Endothelial cell of umbilical vein (primary cell): ENCODE results near the gene SUOX. TPM values are rescaled to one million over a fixed set of nuclear protein-coding genes. Genes with fewer than 3 reads are reported as not detected.

Source experiments
- BruUV-seq: library from RNA; stranded (reverse); fragments of 400-500 nt; replicated peaks from 2 replicates; lab custom pipeline; 2021; lab: Mats Ljungman, UMichigan
- CTCF ChIA-PET: fragments of 300-600, 350-600 bp; sonication (Branson Sonifier 250); formaldehyde crosslinking; loops from one replicate; lab custom pipeline; 2021; ENCODE audit warnings: antibody characterized with exemption, inconsistent platforms; lab: Charles Lee
- POLR2A ChIA-PET: fragments of 300-600, 350-600 bp; sonication (Branson Sonifier 250); formaldehyde crosslinking; loops from one replicate; lab custom pipeline; 2021; ENCODE audit warnings: antibody characterized with exemption, inconsistent platforms; lab: Charles Lee
- DNase-seq: peaks from one replicate; pipeline ENCODE4 v3.0.0-alpha.2; 2011; ENCODE audit warnings: low read depth, low spot score
- FAIRE-seq: peaks from 2 replicates; lab custom pipeline; 2011; peaks lifted over from hg19 to GRCh38; lab: Jason Lieb, UNC
- H2AFZ ChIP-seq: 2 replicates; pipeline ENCODE4 v1.6.0; 2012; ENCODE audit warnings: low read depth, low read length, control low read depth, inconsistent platforms
- H3K27ac ChIP-seq: 2 replicates; pipeline ENCODE4 v1.5.1; 2011; ENCODE audit warnings: low read depth, mild to moderate bottlenecking, control low read depth, low read length, moderate library complexity; ENCODE audit not compliant: insufficient read depth
- H3K27me3 ChIP-seq, 2 experiments: 2 replicates each; pipeline versions ENCODE4 v1.6.0 to v1.6.1; 2011; ENCODE audit warnings: low read length in 2 of 2, mixed read lengths in 1 of 2; ENCODE audit not compliant: control insufficient read depth in 2 of 2, insufficient read depth in 2 of 2
- H3K36me3 ChIP-seq, 2 experiments: 2 replicates in 1 of 2; 3 replicates in 1 of 2; pipeline ENCODE4 v1.5.1; 2011; ENCODE audit warnings: low read length in 2 of 2, mild to moderate bottlenecking in 1 of 2, moderate library complexity in 1 of 2; ENCODE audit not compliant: control insufficient read depth in 2 of 2, insufficient read depth in 2 of 2; ENCODE audit errors: extremely low read depth in 1 of 2
- H3K4me1 ChIP-seq: 3 replicates; pipeline ENCODE4 v1.5.1; 2011; ENCODE audit warnings: mild to moderate bottlenecking, low read length; ENCODE audit not compliant: control insufficient read depth, insufficient read depth; ENCODE audit errors: extremely low read depth
- H3K4me2 ChIP-seq: 2 replicates; pipeline ENCODE4 v1.6.1; 2011; ENCODE audit warnings: low read length, control low read depth, mixed read lengths; ENCODE audit not compliant: insufficient read depth
- H3K4me3 ChIP-seq, 3 experiments: fragments of 200-600 bp in 1 of 3; sonication (generic), shearing (Covaris generic) in 1 of 3; replicated peaks in 1 of 3; 2 replicates each; pipeline ENCODE4 v1.5.1; 2011 to 2016; ENCODE audit warnings: control low read depth in 3 of 3, low read length in 3 of 3, mild to moderate bottlenecking in 2 of 3, inconsistent platforms in 1 of 3, low read depth in 1 of 3, moderate library complexity in 1 of 3; ENCODE audit not compliant: insufficient read depth in 1 of 3
- H3K79me2 ChIP-seq: 2 replicates; pipeline ENCODE4 v1.6.0; 2012; ENCODE audit warnings: low read length, inconsistent platforms; ENCODE audit not compliant: control insufficient read depth, insufficient read depth
- H3K9ac ChIP-seq: replicated peaks from 2 replicates; pipeline ENCODE3; 2011; ENCODE audit warnings: low read length, control low read depth; ENCODE audit not compliant: insufficient read depth; ENCODE audit errors: extremely low read depth
- H3K9me1 ChIP-seq: replicated peaks from 3 replicates; pipeline ENCODE4 v1.6.0; 2011; ENCODE audit warnings: mild to moderate bottlenecking, low read length; ENCODE audit not compliant: control insufficient read depth, insufficient read depth; ENCODE audit errors: extremely low read depth
- H3K9me3 ChIP-seq: replicated peaks from 2 replicates; pipeline ENCODE4 v1.5.1; 2012; ENCODE audit warnings: low read length, inconsistent platforms; ENCODE audit not compliant: control insufficient read depth, insufficient read depth
- H4K20me1 ChIP-seq: replicated peaks from 2 replicates; pipeline ENCODE3; 2011; ENCODE audit warnings: mild to moderate bottlenecking, low read length; ENCODE audit not compliant: control insufficient read depth, insufficient read depth; ENCODE audit errors: extremely low read depth
- EZH2 ChIP-seq: IDR thresholded peaks from 2 replicates; pipeline ENCODE4 v1.6.1; 2012; ENCODE audit warnings: borderline replicate concordance, low read depth, mild to moderate bottlenecking, moderate library complexity, low read length, inconsistent platforms; ENCODE audit not compliant: severe bottlenecking
- FOS ChIP-seq: IDR thresholded peaks from 2 replicates; pipeline ENCODE4 v1.6.1; 2011; ENCODE audit warnings: mild to moderate bottlenecking, low read length, moderate library complexity, borderline replicate concordance; ENCODE audit not compliant: insufficient read depth
- GATA2 ChIP-seq: IDR thresholded peaks from 2 replicates; pipeline ENCODE4 v1.7.0; 2011; ENCODE audit warnings: low read depth, mild to moderate bottlenecking, moderate library complexity, mixed read lengths, low read length; ENCODE audit not compliant: insufficient read length, insufficient read depth
- JUN ChIP-seq: IDR thresholded peaks from 2 replicates; pipeline ENCODE4 v1.6.1; 2011; ENCODE audit warnings: borderline replicate concordance, low read depth; ENCODE audit not compliant: insufficient read length, insufficient read depth
- MYC ChIP-seq: IDR thresholded peaks from one replicate; pipeline ENCODE4 v1.6.1; 2011; ENCODE audit warnings: mild to moderate bottlenecking, low read depth, low read length
- POLR2A ChIP-seq: IDR thresholded peaks from 2 replicates; pipeline ENCODE4 v1.6.1; 2012; ENCODE audit warnings: low read depth, mild to moderate bottlenecking, control low read depth, low read length
- POLR2AphosphoS5 ChIP-seq: IDR thresholded peaks from 2 replicates; pipeline ENCODE4 v1.6.1; 2012; ENCODE audit warnings: low read depth, mild to moderate bottlenecking, control low read depth, low read length, moderate library complexity; ENCODE audit not compliant: insufficient read depth
- dilution Hi-C: fragments of 300-500 bp; cut with MboI; formaldehyde crosslinking; loops from one replicate; pipeline ENCODE4 v1.15.0; 2019; ENCODE audit warnings: low sequenced_read_pairs; ENCODE audit not compliant: extremely low pct_ligation_motif_present
- intact Hi-C: fragments of 100-400 bp; cut with micrococcal nuclease; formaldehyde crosslinking; loops from one replicate; pipeline ENCODE4 v1.10.0; 2022
- polyA plus RNA-seq, 4 experiments: library from polyadenylated mRNA; depleted of rRNA in 3 of 4; stranded (reverse) in 3 of 4; unstranded in 1 of 4; fragments of >200 nt; gene quantifications; 2 replicates each; pipeline versions ENCODE4 v1.2.1 to v1.2.3, GENCODE V29; 2011 to 2012; ENCODE audit warnings: missing spikeins in 1 of 4
- total RNA-seq: library from RNA; stranded (reverse); gene quantifications from 2 replicates; pipeline ENCODE4 v1.2.3, GENCODE V29; 2021
- TF ChIP-seq, protein P1 (sequence below): IDR thresholded peaks from 2 replicates; pipeline ENCODE4 v1.6.1; 2011; ENCODE audit not compliant: insufficient read depth, insufficient read length
- TF ChIP-seq, protein P2 (sequence below), 2 donors: IDR thresholded peaks; 1 replicate in 1 of 2; 2 replicates in 1 of 2; pipeline ENCODE4 v1.5.1; 2011; ENCODE audit warnings: low read length in 2 of 2, mild to moderate bottlenecking in 2 of 2, moderate library complexity in 2 of 2, control low read depth in 1 of 2, inconsistent platforms in 1 of 2, low read depth in 1 of 2; ENCODE audit not compliant: insufficient read depth in 1 of 2; ENCODE audit errors: extremely low read depth in 1 of 2

SUOX gene
- total and polyA plus RNA-seq, 2 donors (not counting 3 experiments of a cell fraction or from before 2014, with no cell fraction given) = 24.3 to 31.4 TPM

DNA sequence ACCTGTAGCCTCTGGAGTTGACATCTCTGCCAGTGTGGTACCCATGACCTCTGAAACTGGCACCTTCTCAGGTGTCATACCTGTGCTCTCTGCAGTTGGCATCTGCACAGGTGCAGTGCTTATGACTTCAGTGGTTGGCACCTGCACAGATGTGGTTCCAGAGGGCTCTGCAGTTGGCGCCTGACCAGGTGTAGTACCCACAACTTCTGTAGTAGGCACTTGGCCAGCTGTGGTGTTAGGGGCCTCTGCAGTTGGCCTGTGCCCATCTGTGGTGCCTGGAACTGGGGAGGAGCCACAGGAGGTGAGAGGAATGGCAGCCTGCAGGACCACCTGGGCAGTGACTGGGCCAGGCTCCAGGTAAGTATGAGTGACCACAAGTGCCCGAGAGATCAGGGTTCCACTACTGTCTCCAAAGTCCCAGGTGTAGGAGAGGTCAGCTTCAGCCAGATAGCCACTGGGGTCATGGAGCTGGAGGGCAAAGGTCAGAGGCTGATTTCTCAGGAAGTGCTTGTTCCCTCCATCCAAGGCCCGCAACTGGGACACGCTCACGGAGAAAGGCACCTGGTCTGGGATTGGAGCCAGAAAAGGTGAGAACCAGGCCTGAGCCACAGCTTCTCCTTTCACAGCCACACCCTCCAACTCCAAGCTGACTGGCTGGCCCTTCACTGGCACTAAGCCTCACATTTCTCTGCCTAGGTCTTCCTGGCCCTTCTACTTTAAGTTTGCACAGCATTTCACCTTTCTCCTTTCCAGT lies 39.8 kb upstream of the SUOX start:
- Histone ChIP-seq H3K9me3 (no peaks in the 10 kb centered on the region), H3K9ac (no peak overlapping the region), H3K4me2 (no peak overlapping the region), H3K4me1 (no peaks in the 10 kb centered on the region), H3K27me3 (no peaks in the 10 kb centered on the region), H4K20me1 (no peaks in the 10 kb centered on the region), H3K27ac (no peak overlapping the region), H3K9me1 (no peaks in the 10 kb centered on the region), H2AFZ (no peak overlapping the region), H3K79me2 (no peaks in the 10 kb centered on the region), H3K4me3 (no peak overlapping the region), H3K36me3 (peaks cover 0 to 10% of the 10 kb centered on the region in 2 experiments)
- POLR2A ChIA-PET = interaction anchor here (0.5 to 1.4 kb wide), 2 partner anchors 16 to 761 kb away, joined by 3 read pairs; partner anchors contain the start of gene RAB5B
- dilution Hi-C loops (no loop called here), intact Hi-C loops (no loop called here)
- DNase-seq = no peak
- CTCF ChIA-PET = interaction anchor here (1.4 to 3.3 kb wide), 3 partner anchors 16 to 72 kb away, joined by 5 to 11 read pairs (median 6); partner anchors contain the start of gene RAB5B
- no TSS peak for BruUV-seq
- no peak for FAIRE-seq
- TF ChIP-seq GATA2 (no peak), POLR2A (no peak), FOS (no peak), POLR2AphosphoS5 (no peak), MYC (no peak), JUN (no peak), EZH2 (no peak)
- TF ChIP-seq, protein P1, sequence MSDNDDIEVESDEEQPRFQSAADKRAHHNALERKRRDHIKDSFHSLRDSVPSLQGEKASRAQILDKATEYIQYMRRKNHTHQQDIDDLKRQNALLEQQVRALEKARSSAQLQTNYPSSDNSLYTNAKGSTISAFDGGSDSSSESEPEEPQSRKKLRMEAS = no peak
- TF ChIP-seq, protein P2, sequence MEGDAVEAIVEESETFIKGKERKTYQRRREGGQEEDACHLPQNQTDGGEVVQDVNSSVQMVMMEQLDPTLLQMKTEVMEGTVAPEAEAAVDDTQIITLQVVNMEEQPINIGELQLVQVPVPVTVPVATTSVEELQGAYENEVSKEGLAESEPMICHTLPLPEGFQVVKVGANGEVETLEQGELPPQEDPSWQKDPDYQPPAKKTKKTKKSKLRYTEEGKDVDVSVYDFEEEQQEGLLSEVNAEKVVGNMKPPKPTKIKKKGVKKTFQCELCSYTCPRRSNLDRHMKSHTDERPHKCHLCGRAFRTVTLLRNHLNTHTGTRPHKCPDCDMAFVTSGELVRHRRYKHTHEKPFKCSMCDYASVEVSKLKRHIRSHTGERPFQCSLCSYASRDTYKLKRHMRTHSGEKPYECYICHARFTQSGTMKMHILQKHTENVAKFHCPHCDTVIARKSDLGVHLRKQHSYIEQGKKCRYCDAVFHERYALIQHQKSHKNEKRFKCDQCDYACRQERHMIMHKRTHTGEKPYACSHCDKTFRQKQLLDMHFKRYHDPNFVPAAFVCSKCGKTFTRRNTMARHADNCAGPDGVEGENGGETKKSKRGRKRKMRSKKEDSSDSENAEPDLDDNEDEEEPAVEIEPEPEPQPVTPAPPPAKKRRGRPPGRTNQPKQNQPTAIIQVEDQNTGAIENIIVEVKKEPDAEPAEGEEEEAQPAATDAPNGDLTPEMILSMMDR (IDR thresholded peaks at IDR 0.05; ENCODE audit: extremely low read depth in 1 of 2, insufficient read depth in 1 of 2, low read depth in 1 of 2, low read length in 2 of 2) = no peak
